Glomerular visceral epithelial cell (primary cell): ENCODE measurements around the gene RBM19.

Experiments used
- DNase-seq: peaks from one replicate; pipeline ENCODE4 v3.0.0-alpha.2; 2016; ENCODE audit errors: extremely low spot score

RBM19 gene

GRCh38 chr12:113778432-113779132 lies 187.5 kb downstream of the RBM19 start:
- no peak for DNase-seq

- no peak for DNase-seq
These were observed 188.4 kb downstream of the RBM19 start for GRCh38 chr12:113777751-113778150.

- DNase-seq: no peak
These were observed 189.6 kb downstream of the RBM19 start for GRCh38 chr12:113776536-113776935.

GRCh38 chr12:113774526-113774925 lies 191.6 kb downstream of the RBM19 start:
- no peak for DNase-seq

GRCh38 chr12:113772505-113773030 lies 193.6 kb downstream of the RBM19 start:
- DNase-seq: no peak

GRCh38 chr12:113770389-113770865 lies 195.7 kb downstream of the RBM19 start:
- DNase-seq: no peak

- DNase-seq: no peak
These were observed 196.8 kb downstream of the RBM19 start for GRCh38 chr12:113769305-113769704.

GRCh38 chr12:113768850-113769249 lies 197.3 kb downstream of the RBM19 start:
- DNase-seq: no peak

GRCh38 chr12:113766879-113767878 lies 198.9 kb downstream of the RBM19 start:
- peak; percentile 65 for DNase-seq
